GM18873 (cell line): ENCODE measurements around the gene COA5.
A peak's percentile ranks its signal among the peaks of the same experiment; 100 is the strongest.

Experiments
- ATAC-seq: cut with Tn5 transposase; IDR thresholded peaks from one replicate; pipeline ENCODE4 v1.9.1; 2021; ENCODE audit warnings: mild to moderate bottlenecking, moderate library complexity, moderate number of reproducible peaks; ENCODE audit not compliant: unreplicated experiment, low FRiP score

The COA5 gene

GRCh38 chr2:98608116-98608961 lies at the start of gene COA5, which contains the start of gene UNC50:
COA5 (minus strand) TSS chr2:98608512; CDS start chr2:98608405, 107 bp downstream.
UNC50 (plus strand) TSS chr2:98608589; CDS start chr2:98609760, 1,171 bp downstream.
- peak; percentile 62 for ATAC-seq

- no peak for ATAC-seq
These were observed 48.5 kb upstream of the COA5 start for GRCh38 chr2:98656800-98657199.

- ATAC-seq: no peak
These were observed 46.6 kb upstream of the COA5 start for GRCh38 chr2:98654699-98655495.

GRCh38 chr2:98650998-98651397 lies 42.7 kb upstream of the COA5 start:
- no peak for ATAC-seq

GRCh38 chr2:98649992-98650375 lies 41.7 kb upstream of the COA5 start:
- ATAC-seq: no peak

- ATAC-seq: peak; percentile 59
These were observed 41.1 kb upstream of the COA5 start for GRCh38 chr2:98649135-98649991.

GRCh38 chr2:98648451-98648850 lies 40.1 kb upstream of the COA5 start:
- ATAC-seq: no peak

GRCh38 chr2:98647636-98648035 lies 39.3 kb upstream of the COA5 start:
- no peak for ATAC-seq

- ATAC-seq: no peak
These were observed 35.3 kb upstream of the COA5 start for GRCh38 chr2:98643496-98644100.

GRCh38 chr2:98637401-98638147 lies 29.3 kb upstream of the COA5 start:
- ATAC-seq: peak; percentile 73

GRCh38 chr2:98634406-98635092 lies 26.2 kb upstream of the COA5 start:
- no peak for ATAC-seq

- no peak for ATAC-seq
These were observed 24.0 kb upstream of the COA5 start for GRCh38 chr2:98632351-98632750.

GRCh38 chr2:98623657-98624056 lies 15.3 kb upstream of the COA5 start:
- no peak for ATAC-seq

- no peak for ATAC-seq
These were observed 8.8 kb upstream of the COA5 start for GRCh38 chr2:98617149-98617548.

- ATAC-seq: no peak
These were observed 7.2 kb upstream of the COA5 start for GRCh38 chr2:98615481-98615880.

GRCh38 chr2:98614024-98614739 lies 5.9 kb upstream of the COA5 start:
- ATAC-seq: no peak

- ATAC-seq: peak; percentile 11
These were observed 771 bp upstream of the COA5 start for GRCh38 chr2:98608962-98609604.

- ATAC-seq: no peak
These were observed 584 bp downstream of the COA5 start for GRCh38 chr2:98607741-98608115.
